K562 (cell line): ENCODE data around the gene ARHGAP22. TPM values are rescaled to one million over a fixed set of nuclear protein-coding genes. Genes with fewer than 3 reads are reported as not detected.
A peak's percentile ranks its signal among the peaks of the same experiment; 100 is the strongest.

Source experiments
- ATAC-seq: fragments of 200-7000 bp; cut with Tn5 transposase; 3 replicates; pipeline ENCODE4 v1.9.1; 2020; ENCODE audit warnings: moderate library complexity
- BruUV-seq: library from RNA; stranded (reverse); fragments of 400-500 nt; replicated peaks from 2 replicates; lab custom pipeline; 2021; lab: Mats Ljungman, UMichigan
- CTCF ChIA-PET: fragments of 300-600 bp; formaldehyde crosslinking; extraction: SDS; loops from one replicate; lab custom pipeline; 2021; ENCODE audit warnings: low intra/inter-chr PET ratio; lab: Yijun Ruan, JAX
- POLR2A ChIA-PET: fragments of 300-600, 350-650 bp; sonication (Branson Sonifier 250); formaldehyde crosslinking; extraction: SDS; loops from one replicate; lab custom pipeline; 2021; ENCODE audit warnings: antibody characterized with exemption, inconsistent platforms; lab: Yijun Ruan, JAX
- DNase-seq, 4 experiments: peaks; one replicate each; pipeline versions ENCODE4 v3.0.0 to v3.0.0-alpha.2; 2011 to 2018; ENCODE audit warnings: low spot score in 3 of 4, mixed read lengths in 3 of 4; ENCODE audit errors: extremely low read depth in 1 of 4
- FAIRE-seq: peaks from 2 replicates; lab custom pipeline; 2011; peaks lifted over from hg19 to GRCh38; lab: Jason Lieb, UNC
- H2AFZ ChIP-seq: 2 replicates; pipeline ENCODE4 v1.6.0; 2011; ENCODE audit warnings: low read depth, low read length, control low read depth, inconsistent platforms
- H3K27ac ChIP-seq: fragments of 200-600 bp; 3 replicates; pipeline ENCODE4 v1.8.0; 2011; ENCODE audit warnings: low read depth, mild to moderate bottlenecking, control low read depth, inconsistent platforms, low read length, moderate library complexity, mixed read lengths; ENCODE audit errors: extremely low read depth
- H3K27me3 ChIP-seq, 2 experiments: fragments of 300-600 bp in 1 of 2; 2 replicates in 1 of 2; 3 replicates in 1 of 2; pipeline versions ENCODE4 v1.6.0 to v1.8.0; 2011; ENCODE audit warnings: inconsistent platforms in 2 of 2, low read length in 2 of 2, mild to moderate bottlenecking in 1 of 2, mixed read lengths in 1 of 2, moderate library complexity in 1 of 2; ENCODE audit not compliant: control insufficient read depth in 2 of 2, insufficient read depth in 2 of 2
- H3K36me3 ChIP-seq: fragments of 300-600 bp; 3 replicates; pipeline ENCODE4 v1.8.0; 2011; ENCODE audit warnings: mild to moderate bottlenecking, low read length, inconsistent platforms; ENCODE audit not compliant: control insufficient read depth, insufficient read depth
- H3K4me1 ChIP-seq, 2 experiments: fragments of 200-600 bp in 1 of 2; replicated peaks in 1 of 2; 2 replicates in 1 of 2; 3 replicates in 1 of 2; pipeline versions ENCODE4 v1.5.1 to v1.8.0; 2011; ENCODE audit warnings: inconsistent platforms in 2 of 2, low read length in 2 of 2, mild to moderate bottlenecking in 1 of 2, mixed read lengths in 1 of 2, moderate library complexity in 1 of 2; ENCODE audit not compliant: control insufficient read depth in 2 of 2, insufficient read depth in 2 of 2
- H3K4me2 ChIP-seq: 2 replicates; pipeline ENCODE4 v1.6.1; 2011; ENCODE audit warnings: low read length, control low read depth, inconsistent platforms, mixed read lengths; ENCODE audit not compliant: insufficient read depth
- H3K4me3 ChIP-seq: fragments of 200-600 bp; sonication (generic), shearing (Covaris generic); 2 replicates; pipeline ENCODE4 v1.5.1; 2016; ENCODE audit warnings: control low read depth, inconsistent platforms
- H3K79me2 ChIP-seq: fragments of 200-600 bp; 3 replicates; pipeline ENCODE4 v1.8.0; 2011; ENCODE audit warnings: low read length, inconsistent platforms; ENCODE audit not compliant: control insufficient read depth, insufficient read depth
- H3K9ac ChIP-seq, 2 experiments: 2 replicates each; pipeline versions ENCODE4 v1.6.0 to v1.6.1; 2011; ENCODE audit warnings: low read depth in 2 of 2, low read length in 2 of 2, control low read depth in 1 of 2, inconsistent platforms in 1 of 2, mild to moderate bottlenecking in 1 of 2, mixed read lengths in 1 of 2; ENCODE audit not compliant: insufficient read depth in 1 of 2
- H3K9me1 ChIP-seq: one replicate; pipeline ENCODE4 v1.6.0; 2011; ENCODE audit warnings: inconsistent platforms, mild to moderate bottlenecking, low read length, moderate library complexity; ENCODE audit not compliant: control insufficient read depth, insufficient read depth
- H3K9me3 ChIP-seq: replicated peaks from 2 replicates; pipeline ENCODE4 v1.5.1; 2011; ENCODE audit warnings: low read depth, low read length, inconsistent platforms; ENCODE audit not compliant: control insufficient read depth, insufficient read depth
- H4K20me1 ChIP-seq: replicated peaks from 2 replicates; pipeline ENCODE4 v1.6.1; 2011; ENCODE audit warnings: low read length, inconsistent platforms, mixed read lengths; ENCODE audit not compliant: control insufficient read depth, insufficient read depth
- ARID3A ChIP-seq: IDR thresholded peaks from 2 replicates; pipeline ENCODE4 v1.6.1; 2012; ENCODE audit warnings: low read depth, low read length, improper control_type of control experiment, borderline replicate concordance
- FOXJ2 ChIP-seq: fragments of 200-800 bp; sonication (Bioruptor generic); IDR thresholded peaks from 2 replicates; pipeline ENCODE4 v1.6.1; 2016; ENCODE audit warnings: missing genetic modification characterization, missing compliant biosample characterization
- HNRNPUL1 ChIP-seq: fragments of 200-400 bp; formaldehyde crosslinking; IDR thresholded peaks from 2 replicates; pipeline ENCODE4 v1.6.1; 2017; ENCODE audit warnings: low read length
- HSF4 ChIP-seq: fragments of 250-450 bp; sonication (Bioruptor Pico); IDR thresholded peaks from 2 replicates; pipeline ENCODE4 v2.1.2; 2022; ENCODE audit warnings: mild to moderate bottlenecking, moderate library complexity, borderline replicate concordance
- NKRF ChIP-seq: fragments of 450-650 bp; IDR thresholded peaks from 2 replicates; pipeline ENCODE4 v1.6.1; 2016; ENCODE audit warnings: borderline replicate concordance
- NR3C1 ChIP-seq: sonication (generic); formaldehyde crosslinking; IDR thresholded peaks from 2 replicates; pipeline ENCODE4 v1.8.1; 2022; ENCODE audit warnings: missing genetic modification reagents
- PATZ1 ChIP-seq: fragments of 250-450 bp; sonication (Bioruptor Pico); IDR thresholded peaks from 2 replicates; pipeline ENCODE4 v1.5.0; 2020; ENCODE audit warnings: mild to moderate bottlenecking, borderline replicate concordance
- RAD21 ChIP-seq, 2 experiments: fragments of 250-450 bp in 1 of 2; fragments of 450-650 bp in 1 of 2; sonication (Bioruptor Pico) in 1 of 2; formaldehyde crosslinking in 1 of 2; IDR thresholded peaks in 1 of 2; conservative IDR thresholded peaks in 1 of 2; 2 replicates each; pipeline versions ENCODE4 v1.4.0 to v1.8.0; 2020 to 2022; ENCODE audit warnings: mild to moderate bottlenecking in 2 of 2, moderate library complexity in 1 of 2
- ZBTB17 ChIP-seq: fragments of 450-650 bp; formaldehyde crosslinking; IDR thresholded peaks from 2 replicates; pipeline ENCODE4 v1.4.0; 2020; ENCODE audit warnings: mild to moderate bottlenecking
- ZNF507 ChIP-seq: conservative IDR thresholded peaks from 2 replicates; pipeline ENCODE4 v1.6.1; 2017; ENCODE audit warnings: missing genetic modification characterization, missing compliant biosample characterization
- ZNF707 ChIP-seq: fragments of 250-450 bp; sonication (Bioruptor Pico); conservative IDR thresholded peaks from 2 replicates; pipeline ENCODE4 v1.8.0; 2022; ENCODE audit warnings: inconsistent platforms, mild to moderate bottlenecking, moderate library complexity
- WGBS: fragments of 100-300 bp; shearing (Covaris generic); methylation state at CpG from one replicate; pipeline ENCODE4 v1.1.6; 2016; ENCODE audit warnings: low coverage, mixed read lengths; ENCODE audit not compliant: insufficient coverage; ENCODE audit errors: missing lambda C conversion rate; 5-methylcytosine and 5-hydroxymethylcytosine counted together
- in situ Hi-C: fragments of 300-500 bp; cut with MboI; formaldehyde crosslinking; loops from 4 replicates; pipeline ENCODE4 v1.15.0; 2018; ENCODE audit warnings: inconsistent platforms, mixed read lengths
- intact Hi-C: fragments of 100-400 bp; cut with micrococcal nuclease; formaldehyde crosslinking; loops from 2 replicates; pipeline ENCODE4 v1.14.2; 2022
- polyA plus RNA-seq, 8 experiments: library from polyadenylated mRNA; depleted of rRNA in 4 of 8; stranded (reverse) in 5 of 8; unstranded in 3 of 8; fragments of >200 nt; fragmentation: Nextera tagmentation in 2 of 8; fragmentation: Illumina TruSeq in 1 of 8; extraction: Ambion mirVana in 2 of 8; extraction: Trizol in 1 of 8; gene quantifications; 2 replicates each; pipeline versions ENCODE4 v1.2.1 to v1.2.3, GENCODE V29; 2011 to 2014; ENCODE audit warnings: inconsistent platforms in 1 of 8, missing spikeins in 1 of 8
- total RNA-seq, 7 experiments: library from RNA; depleted of rRNA in 6 of 7; stranded (reverse); fragments of >200 nt in 6 of 7; fragmentation: Illumina TruSeq in 2 of 7; extraction: Trizol in 2 of 7; gene quantifications; 2 replicates each; pipeline versions ENCODE4 v1.2.1 to v1.2.3, GENCODE V29; 2011 to 2021; ENCODE audit warnings: low replicate concordance in 1 of 7

ARHGAP22 gene
- total and polyA plus RNA-seq, 9 of the 15 experiments (the other 6 are each of a cell fraction or from before 2014, with no cell fraction given): 1.3 to 28.1 (median 12.7) TPM

- TF ChIP-seq ZBTB17 (CRISPR knock-in tag) (no peak), NKRF (no peak), PATZ1 (no peak), FOXJ2 (tag) (no peak), RAD21 (CRISPR knock-in tag; conservative IDR thresholded peaks at IDR 0.05 in 1 of 2, IDR thresholded peaks at IDR 0.05 in 1 of 2) (peak; percentile 48 to 62)
Observed at GRCh38 chr10:48416584-48417232, 188.2 kb downstream of the ARHGAP22 start (continued).

- in situ Hi-C loops (no loop called here), intact Hi-C loops (loop anchor here (5.0 kb wide), 1 partner anchor 52 kb away; no protein-coding TSS in a partner anchor)
- Histone ChIP-seq H3K36me3 (peaks cover 36% of the 10 kb centered on the region), H3K27ac (no peak overlapping the region), H3K27me3 (no peaks in the 10 kb centered on the region), H2AFZ (no peak overlapping the region), H3K4me2 (no peak overlapping the region), H3K79me2 (no peaks in the 10 kb centered on the region), H3K4me3 (no peak overlapping the region), H4K20me1 (no peaks in the 10 kb centered on the region), H3K9me1 (no peaks in the 10 kb centered on the region), H3K9ac (no peak overlapping the region), H3K9me3 (peaks cover 4% of the 10 kb centered on the region), H3K4me1 (peaks cover 0 to 19% of the 10 kb centered on the region in 2 experiments; a peak in 3 of 5 replicates)
- no peak for DNase-seq
- ChIA-PET CTCF (no interaction called here), POLR2A (interaction anchor here (0.7 kb wide), 1 partner anchor 11 kb away, joined by 3 read pairs; no protein-coding TSS in a partner anchor)
- no peak for ATAC-seq
- BruUV-seq: no TSS peak
- FAIRE-seq: no peak
- 100% methylated on average over 1 of the region's 1 CpG for WGBS
- no peak for TF ChIP-seq ZNF707 (CRISPR knock-in tag)
- TF ChIP-seq NR3C1: no peak
- no peak for TF ChIP-seq HSF4
- TF ChIP-seq ARID3A: no peak
- no peak for TF ChIP-seq HNRNPUL1
- TF ChIP-seq ZNF507: no peak
Observed at GRCh38 chr10:48414778-48415177, 190.1 kb downstream of the ARHGAP22 start.
